ENCODE results near the gene GMNN.
"Not testable (repeated sequence)": the region's sequence is repeated elsewhere in the genome, so short reads cannot be mapped to it uniquely, and the experiment has no call there.

The GMNN gene

GRCh38 chr6:24774696-24775519 is at the start of gene GMNN:
GMNN (plus strand) TSS chr6:24774937; CDS start chr6:24777247, 2,310 bp downstream.
- peak; percentile 92 for DNase-seq (ENCODE audit: low read depth)

DNA sequence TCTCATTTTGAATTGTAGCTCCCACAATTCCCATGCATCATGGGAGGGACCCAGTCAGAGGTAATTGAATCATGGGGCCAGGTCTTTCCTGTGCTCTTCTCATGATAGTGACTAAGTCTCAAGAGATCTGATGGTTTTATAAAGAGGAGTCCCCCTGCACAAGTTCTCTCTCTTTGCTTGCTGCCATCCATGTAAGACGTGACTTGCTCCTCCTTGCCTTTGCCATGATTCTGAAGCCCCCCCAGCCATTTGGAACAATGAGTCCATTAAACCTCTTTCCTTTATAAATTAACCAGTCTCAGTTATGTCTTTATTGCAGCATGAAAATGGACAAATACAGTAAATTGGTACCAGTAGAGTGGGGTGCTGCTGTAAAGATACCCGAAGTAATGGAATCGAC is 44.1 kb upstream of the GMNN start:
- DNase-seq (ENCODE audit: low read depth), result not testable (repeated sequence)

DNA sequence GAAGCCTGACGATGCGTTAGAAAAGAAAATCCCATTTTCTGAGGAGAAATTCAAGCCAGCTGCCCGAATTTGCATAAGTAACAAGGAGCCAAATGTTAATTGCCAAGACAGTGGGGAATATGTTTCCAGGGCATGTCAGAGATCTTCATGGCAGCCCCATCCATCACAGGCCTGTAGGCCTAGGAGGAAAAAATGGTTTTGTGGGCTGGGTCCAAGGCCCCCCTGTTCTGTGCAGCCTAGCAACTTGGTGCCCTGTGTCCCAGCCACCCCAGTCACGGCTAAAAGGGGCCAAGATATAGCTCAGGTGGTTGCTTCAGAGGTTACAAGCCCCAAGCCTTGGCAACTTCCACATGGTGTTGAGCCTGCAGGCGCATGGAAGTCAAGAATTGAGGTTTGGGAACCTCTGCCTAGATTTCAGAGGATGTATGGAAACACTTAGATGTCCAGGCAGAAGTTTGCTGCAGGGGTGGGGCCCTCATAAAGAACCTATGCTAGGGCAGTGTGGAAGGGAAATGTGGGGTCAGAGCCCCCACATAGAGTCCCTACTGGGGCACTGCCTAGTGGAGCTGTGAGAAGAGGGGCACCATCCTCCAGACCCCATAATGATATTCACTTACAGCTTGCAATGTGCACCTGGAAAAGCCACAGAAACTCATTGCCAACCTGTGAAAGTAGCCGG is 43.1 kb upstream of the GMNN start:
- DNase-seq (ENCODE audit: low read depth), result not testable (repeated sequence)

GRCh38 chr6:24734166-24734565 is 40.6 kb upstream of the GMNN start:
- DNase-seq (ENCODE audit: low read depth), result no peak

- not testable (repeated sequence) for DNase-seq (ENCODE audit: low read depth)
Measured at GRCh38 chr6:24734710-24735109, 40.0 kb upstream of the GMNN start.

GRCh38 chr6:24738741-24739140 is 36.0 kb upstream of the GMNN start:
- DNase-seq (ENCODE audit: low read depth), result no peak

GRCh38 chr6:24740861-24741260 is 33.9 kb upstream of the GMNN start:
- DNase-seq (ENCODE audit: low read depth), result peak; percentile 66

DNA sequence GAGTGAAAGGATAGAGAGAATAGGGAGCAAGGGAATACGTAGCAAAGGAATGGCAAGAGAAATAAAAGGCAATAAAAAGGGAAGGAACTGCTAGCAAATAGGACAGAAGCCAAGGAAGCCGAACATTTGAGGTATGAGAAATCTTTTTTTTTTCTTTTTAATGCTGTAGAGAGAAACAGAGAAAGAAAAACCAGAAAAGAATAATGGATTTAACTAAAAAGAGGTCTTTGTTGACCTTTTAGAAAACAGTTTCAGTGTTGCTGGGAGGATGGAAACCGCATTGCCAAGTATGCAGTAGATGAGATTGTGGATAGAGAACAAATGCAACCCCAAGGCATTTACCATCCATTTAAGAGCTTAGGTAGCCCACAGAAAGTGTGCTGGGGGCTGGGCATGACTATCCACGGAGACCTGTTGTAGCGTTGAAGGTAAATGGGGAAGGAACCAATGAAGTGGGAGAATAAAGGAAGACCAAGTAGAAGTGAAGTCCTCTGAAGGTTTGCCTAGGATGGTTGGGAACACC is 32.5 kb upstream of the GMNN start:
- DNase-seq (ENCODE audit: low read depth), result no peak

DNA sequence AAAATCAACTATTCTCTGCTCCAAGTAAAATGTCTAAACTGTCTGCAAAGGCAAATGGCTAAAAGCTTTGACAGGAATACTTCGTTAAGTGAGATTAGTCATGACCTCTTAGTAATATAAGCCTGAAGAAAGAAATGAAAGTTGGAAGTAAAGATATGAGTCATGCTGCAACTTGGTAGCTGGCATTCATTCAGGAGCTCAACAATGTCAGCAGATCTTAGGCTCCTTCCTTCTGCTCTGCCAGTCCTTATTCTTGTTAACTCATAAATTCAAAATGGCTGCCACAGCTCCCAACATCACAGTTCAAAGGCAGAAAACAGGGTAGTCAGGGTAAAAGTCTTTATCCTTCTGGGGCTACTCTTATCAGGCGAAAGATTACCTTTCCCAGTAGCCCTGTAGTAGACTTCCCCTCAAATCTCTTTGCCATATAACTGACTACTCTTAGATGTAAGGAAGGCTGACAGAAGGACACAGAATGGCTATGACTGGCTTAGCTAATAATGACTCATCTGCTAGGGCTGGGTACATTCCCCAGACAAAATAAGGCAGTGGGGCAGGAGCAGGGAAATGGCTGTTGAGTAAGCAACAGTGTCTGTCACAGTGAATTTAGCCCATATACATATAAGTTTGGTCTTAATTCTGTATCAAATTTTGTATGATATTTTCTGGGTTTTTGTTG is 31.3 kb upstream of the GMNN start:
- DNase-seq (ENCODE audit: low read depth), result peak; percentile 98

DNA sequence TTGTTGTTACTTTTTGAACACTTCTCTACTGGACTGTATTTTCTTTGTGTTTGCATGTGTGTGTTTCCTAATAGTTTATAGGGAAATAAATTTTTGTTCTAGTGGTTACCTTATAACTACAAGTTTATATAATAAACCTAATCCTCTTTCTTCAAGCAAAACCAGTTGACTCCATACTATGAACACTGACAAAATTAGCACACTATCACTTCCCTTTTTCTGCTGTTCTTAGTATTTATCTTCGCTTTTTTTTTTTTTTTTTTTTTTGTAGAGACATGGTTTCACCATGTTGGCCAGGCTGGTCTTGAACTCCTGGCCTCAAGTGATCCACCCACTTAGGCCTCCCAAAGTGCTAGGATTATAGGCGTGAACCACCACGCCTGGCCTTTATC is 30.8 kb upstream of the GMNN start:
- DNase-seq (ENCODE audit: low read depth), result no peak

DNA sequence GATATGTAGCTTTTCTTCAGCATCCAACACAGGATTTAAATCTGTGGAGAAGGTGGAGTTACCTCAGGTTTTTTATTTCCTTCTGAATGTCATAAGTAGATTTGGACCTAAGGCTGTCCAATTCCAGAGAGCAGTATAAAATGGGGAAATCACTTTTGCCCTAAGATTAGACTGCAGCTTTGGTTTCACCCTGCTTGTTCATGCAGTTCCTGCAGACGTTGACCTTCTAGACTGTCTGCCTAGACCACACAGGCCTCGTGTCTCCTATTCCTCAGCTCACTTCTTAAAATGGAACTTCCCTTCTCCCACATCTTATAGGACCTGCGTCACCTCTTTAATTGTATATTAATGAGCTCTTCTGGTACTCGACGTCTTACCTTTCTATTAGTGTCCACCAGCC is 29.8 kb upstream of the GMNN start:
- DNase-seq (ENCODE audit: low read depth), result no peak

- no peak for DNase-seq (ENCODE audit: low read depth)
Measured at GRCh38 chr6:24749297-24749696, 25.4 kb upstream of the GMNN start.

DNA sequence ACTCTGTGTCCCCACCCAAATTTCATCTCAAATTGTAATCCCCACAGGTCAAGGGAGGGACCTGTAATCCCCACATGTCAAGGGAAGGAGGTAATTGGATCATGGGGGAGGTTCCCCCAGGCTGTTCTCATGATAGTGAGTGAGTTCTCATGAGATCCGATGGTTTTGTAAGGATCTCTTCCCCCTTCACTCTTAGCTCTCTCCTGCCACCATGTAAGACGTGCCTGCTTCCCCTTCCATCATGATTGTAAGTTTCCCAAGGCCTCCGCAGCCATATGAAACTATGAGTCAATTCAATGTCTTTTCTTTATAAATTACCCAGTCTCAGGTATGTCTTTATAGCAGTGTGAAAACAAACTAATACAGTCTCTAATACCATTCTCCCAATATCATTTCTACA is 23.9 kb upstream of the GMNN start:
- not testable (repeated sequence) for DNase-seq (ENCODE audit: low read depth)

DNA sequence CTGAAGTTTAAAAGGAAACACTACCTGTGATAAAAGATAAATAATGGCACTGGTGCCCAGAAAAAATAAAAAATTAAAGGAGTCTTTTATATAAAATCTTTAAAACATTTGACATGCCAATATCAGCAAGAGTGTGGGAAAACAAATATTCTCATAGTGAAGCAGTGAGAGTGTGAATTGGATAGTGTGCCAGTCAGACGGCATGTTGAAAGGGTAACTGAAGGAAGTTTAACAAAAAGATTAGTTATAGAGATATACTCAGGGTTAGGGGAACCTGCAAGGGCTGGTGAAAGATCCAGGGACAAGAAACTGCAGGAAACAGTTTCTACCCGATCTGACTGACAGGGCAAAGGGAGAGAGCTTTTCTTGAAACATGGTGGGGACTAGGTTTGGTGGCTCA is 22.2 kb upstream of the GMNN start:
- DNase-seq (ENCODE audit: low read depth), result no peak

DNA sequence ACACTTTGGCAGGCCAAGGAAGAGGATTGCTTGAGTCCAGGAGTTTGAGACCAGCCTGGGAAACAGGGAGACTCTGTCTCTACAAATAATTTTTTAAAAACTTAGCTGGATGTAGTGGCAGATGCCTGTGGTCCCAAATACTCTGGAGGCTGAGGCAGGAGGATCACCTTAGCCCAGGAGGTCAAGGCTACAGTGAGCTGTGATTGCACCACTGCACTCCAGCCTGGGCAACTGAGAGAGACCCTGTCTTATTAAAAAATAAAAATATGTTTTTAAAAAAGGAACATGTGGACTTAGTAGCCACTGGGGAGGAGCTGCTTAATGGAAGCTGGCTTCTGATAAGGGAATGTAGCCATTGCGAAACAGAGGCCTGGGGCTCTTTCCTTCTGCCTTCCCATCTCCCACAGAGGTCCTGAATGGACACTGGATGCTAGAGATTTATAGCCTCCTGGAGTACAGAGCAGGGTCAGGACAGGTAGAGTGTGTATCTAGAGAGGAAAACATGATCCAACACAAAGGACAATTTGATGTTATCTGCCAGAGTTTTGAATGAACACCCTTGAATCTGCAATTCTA is 21.7 kb upstream of the GMNN start:
- peak; percentile 35 for DNase-seq (ENCODE audit: low read depth)

GRCh38 chr6:24753545-24753944 is 21.2 kb upstream of the GMNN start:
- no peak for DNase-seq (ENCODE audit: low read depth)

DNA sequence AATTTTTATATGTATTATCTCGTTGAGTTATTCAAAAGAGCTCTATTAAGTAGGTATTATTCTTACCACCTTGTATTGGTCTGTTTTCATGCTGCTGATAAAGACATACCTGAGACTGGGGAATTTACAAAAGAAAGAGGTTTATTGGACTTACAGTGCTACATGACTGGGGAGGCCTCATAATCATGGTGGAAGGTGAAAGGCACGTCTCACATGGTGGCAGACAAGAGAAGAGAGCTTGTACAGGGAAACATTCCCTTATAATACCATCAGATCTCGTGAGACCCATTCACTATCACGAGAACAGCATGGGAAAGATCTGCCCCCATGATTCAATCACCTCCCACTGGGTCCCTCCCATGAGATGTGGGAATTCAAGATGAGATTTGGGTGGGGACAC is 20.4 kb upstream of the GMNN start:
- not testable (repeated sequence) for DNase-seq (ENCODE audit: low read depth)

DNA sequence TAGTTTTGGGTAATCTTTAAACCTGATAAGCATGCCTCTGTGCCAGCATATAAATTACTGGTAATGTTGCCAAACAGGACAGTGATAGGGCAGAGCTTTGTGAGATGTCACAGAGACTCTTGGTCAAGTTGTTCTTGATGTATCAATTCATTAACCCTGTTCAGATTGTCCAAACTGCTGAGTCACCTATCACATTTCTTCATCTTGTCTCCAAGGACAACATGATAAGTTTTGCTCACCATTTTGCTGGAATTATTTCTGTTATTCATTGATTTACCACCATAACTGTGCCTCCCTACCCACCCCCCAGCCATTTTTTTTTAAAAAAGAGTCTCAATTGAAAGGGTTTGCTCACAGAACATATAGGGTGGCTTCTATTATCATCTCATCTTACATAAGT is 19.5 kb upstream of the GMNN start:
- no peak for DNase-seq (ENCODE audit: low read depth)

GRCh38 chr6:24757611-24758010 is 17.1 kb upstream of the GMNN start:
- DNase-seq (ENCODE audit: low read depth), result no peak

GRCh38 chr6:24759718-24760117 is 15.0 kb upstream of the GMNN start:
- DNase-seq (ENCODE audit: low read depth), result no peak

GRCh38 chr6:24760210-24760609 is 14.5 kb upstream of the GMNN start:
- no peak for DNase-seq (ENCODE audit: low read depth)

DNA sequence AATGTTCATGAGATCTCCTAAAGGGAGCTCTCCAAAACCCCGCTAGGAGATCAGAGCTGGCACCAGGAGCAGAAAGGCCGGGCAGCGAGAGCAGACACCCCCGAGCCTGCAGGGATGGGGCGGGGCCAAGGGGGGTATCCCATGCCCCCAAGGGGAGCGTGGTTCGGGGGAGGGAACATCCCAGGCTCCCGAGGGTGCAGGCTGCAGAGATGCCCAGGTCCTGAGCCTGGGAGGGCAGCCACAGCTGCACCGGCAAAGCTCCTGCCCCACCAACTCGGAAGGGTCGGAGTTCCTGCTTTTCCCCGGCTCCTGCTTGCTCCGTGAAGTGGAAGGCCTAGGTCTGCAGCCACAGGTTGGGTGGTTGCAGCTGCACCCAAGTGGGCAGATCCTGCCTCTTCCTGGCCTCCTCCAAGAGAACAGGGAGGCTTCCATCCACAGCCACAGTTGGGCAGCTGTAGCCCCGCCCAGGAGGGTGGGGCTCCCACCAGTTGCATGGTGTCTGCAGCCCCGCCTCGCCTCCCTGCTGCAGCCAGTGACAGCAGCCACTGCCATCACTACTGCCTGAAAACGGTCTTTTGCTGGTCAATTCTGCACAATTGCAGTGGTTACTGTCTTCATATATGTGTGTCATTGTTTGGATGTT is 13.4 kb upstream of the GMNN start:
- peak; percentile 34 for DNase-seq (ENCODE audit: low read depth)

Data from EH (cell line).